A549 treated with CORT108297 at 1 μM for 4 hours (cell line): ENCODE measurements around the gene SF3B5. TPM values are rescaled to one million over a fixed set of nuclear protein-coding genes. Genes with fewer than 3 reads are reported as not detected.

Experiments
- total RNA-seq: library from RNA; stranded (reverse); fragments of 200-300 nt; extraction: Qiagen RNA extraction; gene quantifications from 5 replicates; pipeline ENCODE4 v1.2.3, GENCODE V29; 2022

Gene SF3B5
- total RNA-seq = 185 to 237 TPM (median 219 TPM) in 5 replicates

DNA sequence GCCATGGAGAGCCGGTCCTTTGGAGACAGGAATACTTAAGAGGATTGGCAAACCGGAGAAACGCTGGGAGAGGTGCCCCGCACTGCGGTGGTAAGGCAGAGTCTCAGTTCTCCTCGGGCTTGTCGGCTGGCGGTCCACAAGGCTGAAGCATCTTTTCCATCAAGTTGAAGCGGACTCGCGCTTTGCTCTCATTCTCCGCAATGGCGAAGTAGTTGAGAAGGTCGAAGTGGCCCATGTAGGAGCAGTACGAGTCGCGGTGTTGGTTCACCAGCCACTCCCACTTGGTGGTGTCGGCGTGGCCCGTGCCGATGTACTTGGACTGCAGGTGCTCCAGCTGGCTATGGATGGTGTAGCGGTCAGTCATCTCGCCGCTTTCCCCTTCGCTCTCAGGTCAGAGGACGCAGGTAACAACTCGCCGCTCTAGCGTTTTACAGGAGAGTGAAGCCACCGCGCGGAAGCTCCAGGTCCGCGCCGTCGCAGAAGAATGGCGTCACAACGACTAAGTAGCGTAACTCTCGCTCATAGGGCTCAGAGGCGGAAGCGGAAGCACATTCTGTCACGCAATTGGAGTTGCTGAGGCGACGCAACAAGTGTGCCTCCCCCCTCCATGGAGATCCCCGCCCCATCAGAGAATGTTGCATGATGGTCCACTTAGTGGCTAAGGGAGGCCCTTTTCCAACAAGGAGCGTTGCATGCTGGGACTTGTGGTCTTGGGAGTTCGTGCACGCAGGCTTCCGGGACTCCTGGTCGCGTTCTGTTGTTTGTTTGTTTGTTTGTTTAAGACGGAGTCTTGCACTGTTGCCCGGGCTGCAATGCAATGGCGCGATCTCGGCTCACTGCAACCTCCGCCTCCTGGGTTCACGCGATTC lies at the start of gene SF3B5:
SF3B5 (minus strand) TSS at position 440 of the 869 bp plus-strand sequence; CDS start at position 364, 76 bp downstream.

Other genes with a start within 250 kb of the SF3B5 start
- not detected in 5 replicates for gene ZC2HC1B, start 231.1 kb downstream of the SF3B5 start, total RNA-seq
- 6.4 to 9.3 TPM (median 7.7 TPM) in 5 replicates for gene PLAGL1, start 87.3 kb downstream of the SF3B5 start, total RNA-seq
- gene STX11, start 54.9 kb upstream of the SF3B5 start, total RNA-seq = 1.9 to 2.3 TPM (median 2.1 TPM) in 5 replicates
- 5.9 to 10.8 TPM (median 9.9 TPM) in 5 replicates for gene UTRN, start 189.8 kb upstream of the SF3B5 start, total RNA-seq